H9 (cell line): ENCODE measurements around the gene LPP. TPM values are rescaled to one million over a fixed set of nuclear protein-coding genes. Genes with fewer than 3 reads are reported as not detected.
A peak's percentile ranks its signal among the peaks of the same experiment; 100 is the strongest.

ENCODE experiments used
- DNase-seq: peaks from one replicate; pipeline ENCODE4 v3.0.0-alpha.2; 2017
- H2AFZ ChIP-seq: one replicate; pipeline ENCODE4 v1.6.1; 2013; ENCODE audit warnings: mild to moderate bottlenecking, low read length, control low read depth, moderate library complexity
- H2AK5ac ChIP-seq: 2 replicates; pipeline ENCODE4 v1.6.1; 2013; ENCODE audit warnings: low read length, control low read depth, mixed read lengths; ENCODE audit not compliant: insufficient read length
- H2BK120ac ChIP-seq: one replicate; pipeline ENCODE4 v1.6.1; 2013; ENCODE audit warnings: low read depth, mild to moderate bottlenecking, low read length, control low read depth, inconsistent platforms; ENCODE audit not compliant: poor library complexity, severe bottlenecking
- H2BK12ac ChIP-seq: 2 replicates; pipeline ENCODE4 v1.6.1; 2013; ENCODE audit warnings: low read length, control low read depth, mixed read lengths, low read depth; ENCODE audit not compliant: insufficient read length
- H2BK15ac ChIP-seq: 2 replicates; pipeline ENCODE4 v1.6.1; 2013; ENCODE audit warnings: low read depth, low read length, control low read depth
- H2BK20ac ChIP-seq: one replicate; pipeline ENCODE4 v1.6.1; 2013; ENCODE audit warnings: low read depth, mild to moderate bottlenecking, low read length, control low read depth, inconsistent platforms; ENCODE audit not compliant: poor library complexity, severe bottlenecking
- H2BK5ac ChIP-seq: 2 replicates; pipeline ENCODE4 v1.6.1; 2013; ENCODE audit warnings: low read length, control low read depth, mixed read lengths; ENCODE audit not compliant: insufficient read length
- H3K14ac ChIP-seq: 2 replicates; pipeline ENCODE4 v1.6.1; 2013; ENCODE audit warnings: low read length, control low read depth; ENCODE audit not compliant: insufficient read depth
- H3K18ac ChIP-seq: 2 replicates; pipeline ENCODE4 v1.6.1; 2013; ENCODE audit warnings: low read depth, mild to moderate bottlenecking, mixed read lengths, low read length, control low read depth; ENCODE audit not compliant: insufficient read length
- H3K23ac ChIP-seq: 2 replicates; pipeline ENCODE4 v1.6.1; 2013; ENCODE audit warnings: low read length, control low read depth, mixed read lengths, low read depth; ENCODE audit not compliant: insufficient read length
- H3K23me2 ChIP-seq: 2 replicates; pipeline ENCODE4 v1.6.1; 2013; ENCODE audit warnings: low read depth, mild to moderate bottlenecking, mixed read lengths, low read length, control low read depth; ENCODE audit not compliant: insufficient read length, poor library complexity, severe bottlenecking
- H3K27ac ChIP-seq: 2 replicates; pipeline ENCODE4 v1.5.1; 2013; ENCODE audit warnings: low read length, control low read depth, mixed read lengths, low read depth; ENCODE audit not compliant: insufficient read length
- H3K27me3 ChIP-seq: 2 replicates; pipeline ENCODE4 v1.6.1; 2013; ENCODE audit warnings: low read length, control low read depth, inconsistent platforms; ENCODE audit not compliant: insufficient read depth
- H3K4ac ChIP-seq: 2 replicates; pipeline ENCODE4 v1.6.1; 2013; ENCODE audit warnings: low read depth, mild to moderate bottlenecking, control low read depth, inconsistent platforms, low read length, moderate library complexity
- H3K4me1 ChIP-seq: 2 replicates; pipeline ENCODE4 v1.6.1; 2013; ENCODE audit warnings: low read length, control low read depth, inconsistent platforms; ENCODE audit not compliant: insufficient read depth
- H3K4me2 ChIP-seq: 2 replicates; pipeline ENCODE4 v1.6.1; 2013; ENCODE audit warnings: low read length, control low read depth, mixed read lengths; ENCODE audit not compliant: insufficient read length, insufficient read depth
- H3K56ac ChIP-seq: 2 replicates; pipeline ENCODE4 v1.6.1; 2013; ENCODE audit warnings: low read depth, mild to moderate bottlenecking, mixed read lengths, low read length, control low read depth; ENCODE audit not compliant: insufficient read length
- H3K79me1 ChIP-seq: 2 replicates; pipeline ENCODE4 v1.6.1; 2013; ENCODE audit warnings: low read depth, mild to moderate bottlenecking, moderate library complexity, low read length, control low read depth, inconsistent platforms; ENCODE audit not compliant: insufficient read depth, poor library complexity, severe bottlenecking
- H3K79me2 ChIP-seq: 2 replicates; pipeline ENCODE4 v1.6.1; 2013; ENCODE audit warnings: low read length, control low read depth, inconsistent platforms; ENCODE audit not compliant: insufficient read depth
- H3K9ac ChIP-seq: 2 replicates; pipeline ENCODE4 v1.6.1; 2013; ENCODE audit warnings: low read length, control low read depth, mixed read lengths; ENCODE audit not compliant: insufficient read length; ENCODE audit errors: extremely low read depth
- H3K9me3 ChIP-seq: one replicate; pipeline ENCODE4 v1.6.1; 2013; ENCODE audit warnings: low read depth, low read length, inconsistent platforms; ENCODE audit not compliant: control insufficient read depth
- H3T11ph ChIP-seq: one replicate; pipeline ENCODE4 v1.6.1; 2013; ENCODE audit warnings: mild to moderate bottlenecking, low read length, control low read depth, inconsistent platforms
- H4K20me1 ChIP-seq: one replicate; pipeline ENCODE4 v1.6.1; 2013; ENCODE audit not compliant: control insufficient read depth, insufficient read length, insufficient read depth
- H4K5ac ChIP-seq: 2 replicates; pipeline ENCODE4 v1.6.1; 2013; ENCODE audit warnings: low read depth, mild to moderate bottlenecking, mixed read lengths, low read length, control low read depth; ENCODE audit not compliant: insufficient read length
- H4K8ac ChIP-seq: replicated peaks from 2 replicates; pipeline ENCODE4 v1.6.1; 2013; ENCODE audit warnings: low read length, control low read depth, mixed read lengths, low read depth; ENCODE audit not compliant: insufficient read length
- H4K91ac ChIP-seq: 2 replicates; pipeline ENCODE4 v1.6.1; 2013; ENCODE audit warnings: low read depth, mild to moderate bottlenecking, moderate library complexity, mixed read lengths, low read length, control low read depth; ENCODE audit not compliant: insufficient read length
- H3K27ac Mint-ChIP-seq, 3 experiments: 2 replicates in 2 of 3; 3 replicates in 1 of 3; pipeline ENCODE4 v1.8.0; 2020 to 2021; ENCODE audit warnings: mixed read lengths in 3 of 3, mild to moderate bottlenecking in 1 of 3, moderate library complexity in 1 of 3
- H3K27me3 Mint-ChIP-seq: 2 replicates; pipeline ENCODE4 v1.8.0; 2021; ENCODE audit warnings: low read depth, mild to moderate bottlenecking, moderate library complexity, mixed read lengths
- H3K36me3 Mint-ChIP-seq, 3 experiments: 2 replicates in 2 of 3; 3 replicates in 1 of 3; pipeline ENCODE4 v1.8.0; 2020 to 2021; ENCODE audit warnings: low read depth in 3 of 3, mixed read lengths in 3 of 3; ENCODE audit not compliant: insufficient read depth in 1 of 3
- H3K4me1 Mint-ChIP-seq, 2 experiments: 2 replicates each; pipeline ENCODE4 v1.8.0; 2020; ENCODE audit warnings: mixed read lengths in 2 of 2
- H3K4me3 Mint-ChIP-seq, 2 experiments: 2 replicates in 1 of 2; 3 replicates in 1 of 2; pipeline ENCODE4 v1.8.0; 2020 to 2021; ENCODE audit warnings: mild to moderate bottlenecking in 2 of 2, mixed read lengths in 2 of 2, moderate library complexity in 1 of 2
- H3K9me3 Mint-ChIP-seq, 2 experiments: 2 replicates in 1 of 2; 3 replicates in 1 of 2; pipeline ENCODE4 v1.8.0; 2020; ENCODE audit warnings: mild to moderate bottlenecking in 2 of 2, mixed read lengths in 2 of 2, moderate library complexity in 1 of 2
- CTCF ChIP-seq: fragments of 200-600 bp; sonication (generic); conservative IDR thresholded peaks from 3 replicates; pipeline ENCODE4 v1.8.0; 2021; ENCODE audit warnings: antibody characterized with exemption, mild to moderate bottlenecking
- WGBS: extraction: QIAGEN DNeasy Blood & Tissue Kit; methylation state at CpG from one replicate; pipeline ENCODE4 v1.1.7; 2013; ENCODE audit warnings: missing lambda C conversion rate, low lambda C conversion rate, mixed read lengths; ENCODE audit not compliant: insufficient read length; ENCODE audit errors: extremely low coverage; 5-methylcytosine and 5-hydroxymethylcytosine counted together
- total RNA-seq: library from RNA; stranded (reverse); gene quantifications from 2 replicates; pipeline ENCODE4 v1.2.1, GENCODE V29; 2021

Gene LPP
- total RNA-seq, 1 experiment from 2014 or later, result 64.6 TPM

- H3K36me3 Mint-ChIP-seq, result no peaks in the 10 kb centered on the region
- H4K91ac ChIP-seq, result no peak overlapping the region
- peaks cover 3% of the 10 kb centered on the region; the same call in 1 of the 2 replicates for H3K79me2 ChIP-seq
- H2BK15ac ChIP-seq, result no peak overlapping the region
- H3K4me1 Mint-ChIP-seq, result peaks cover 31 to 34% of the 10 kb centered on the region in 2 experiments
- no peaks in the 10 kb centered on the region for H3K27me3 ChIP-seq
- WGBS, result no CpG with 5 or more reads among the region's 3 CpGs
- H2BK120ac ChIP-seq, result no peak overlapping the region
- no peak for DNase-seq
- H2AK5ac ChIP-seq, result no peak overlapping the region
- no peak overlapping the region for H4K8ac ChIP-seq
- no peaks in the 10 kb centered on the region for H3K27me3 Mint-ChIP-seq
- H3K27ac ChIP-seq, result no peak overlapping the region
- peaks cover 7% of the 10 kb centered on the region; the same call in 1 of the 2 replicates for H3K4me1 ChIP-seq
- peak overlapping the region in 2 of 3 experiments; percentile 44 to 91; a peak in 3 of 7 replicates for H3K27ac Mint-ChIP-seq
- H3T11ph ChIP-seq, result no peak overlapping the region
- H3K4me3 Mint-ChIP-seq, result no peak overlapping the region
- no peak overlapping the region for H2AFZ ChIP-seq
- no peak overlapping the region for H4K5ac ChIP-seq
- H4K20me1 ChIP-seq, result no peaks in the 10 kb centered on the region
- no peak overlapping the region for H3K4ac ChIP-seq
- H3K9me3 ChIP-seq, result no peaks in the 10 kb centered on the region
- TF ChIP-seq CTCF, result no peak
- no peak overlapping the region for H3K4me2 ChIP-seq
- no peak overlapping the region for H3K9ac ChIP-seq
- no peak overlapping the region for H2BK5ac ChIP-seq
- H3K56ac ChIP-seq, result no peak overlapping the region
- H3K23me2 ChIP-seq, result no peaks in the 10 kb centered on the region
- H3K14ac ChIP-seq, result no peak overlapping the region
- H2BK20ac ChIP-seq, result no peak overlapping the region
- no peaks in the 10 kb centered on the region for H3K79me1 ChIP-seq
- H3K9me3 Mint-ChIP-seq, result no peaks in the 10 kb centered on the region
- H2BK12ac ChIP-seq, result no peak overlapping the region
- H3K18ac ChIP-seq, result no peak overlapping the region
- no peak overlapping the region for H3K23ac ChIP-seq
Measured at GRCh38 chr3:188184160-188184559, 30.2 kb downstream of the LPP start.
